SH-SY5Y (cell line): ENCODE data around the gene COX17.

ENCODE experiments used
- GATA2 ChIP-seq: IDR thresholded peaks from 2 replicates; pipeline ENCODE4 v1.6.1; 2011; ENCODE audit warnings: mild to moderate bottlenecking, low read depth, low read length
- GATA3 ChIP-seq: IDR thresholded peaks from 2 replicates; pipeline ENCODE4 v1.6.1; 2011; ENCODE audit warnings: low read depth, mild to moderate bottlenecking, low read length, moderate library complexity

DNA sequence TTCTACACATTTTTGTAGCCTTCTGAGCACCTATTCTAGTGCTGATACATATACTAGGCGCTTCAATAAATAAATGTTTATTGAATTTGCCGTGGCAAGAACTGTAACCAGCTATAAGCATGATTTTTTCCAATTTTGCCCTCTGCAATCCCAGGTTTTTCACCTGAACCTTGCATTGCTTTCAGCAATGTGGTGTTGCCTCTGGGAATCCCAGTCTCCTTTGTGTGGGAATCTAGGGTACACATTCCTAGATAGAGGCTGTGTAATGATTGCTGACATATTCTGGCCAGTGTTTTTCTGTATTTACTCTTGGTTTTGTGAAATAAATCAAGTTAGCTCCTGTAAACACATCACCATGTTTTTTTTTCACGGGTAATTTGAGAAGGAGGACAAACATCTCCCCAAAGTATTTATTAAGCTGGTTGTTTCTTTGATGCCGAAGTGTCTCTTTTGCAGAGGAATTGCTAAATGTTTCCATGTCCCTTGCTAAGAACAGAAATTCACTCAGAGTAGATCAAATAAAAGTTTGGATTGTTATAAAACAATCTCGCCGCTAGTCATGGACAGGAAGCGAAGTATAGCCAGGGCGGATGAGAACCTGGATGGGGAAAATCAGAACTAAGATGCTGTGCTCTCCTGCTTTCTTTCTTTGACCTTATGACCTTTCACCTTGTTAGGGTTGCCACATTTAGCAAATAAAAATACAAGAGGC lies 26.8 kb upstream of the COX17 start:
- TF ChIP-seq GATA2: no peak
- no peak for TF ChIP-seq GATA3
